ENCODE results near the gene WIPF1.

- TF ChIP-seq CTCF (IDR thresholded peaks at IDR 0.05; ENCODE audit: low read depth, low read length, poor library complexity, severe bottlenecking) = no peak
- no peak for TF ChIP-seq EZH2phosphoT487 (IDR thresholded peaks at IDR 0.05; ENCODE audit: borderline replicate concordance, low read length)
These were observed 52.4 kb downstream of the WIPF1 start for GRCh38 chr2:174545240-174545639.
